Coronary artery (tissue), 2 donors: ENCODE results near the gene MLLT6.

ENCODE experiments used
- DNase-seq: peaks from one replicate; pipeline ENCODE4 v3.0.0-alpha.2; 2017; ENCODE audit warnings: low spot score
- H3K27ac ChIP-seq, 2 donors: fragments of 200-600 bp; sonication (generic); one replicate each; pipeline ENCODE4 v1.5.1; 2016 to 2019
- H3K4me3 ChIP-seq: fragments of 200-600 bp; sonication (generic); 2 replicates; pipeline ENCODE4 v1.5.1; 2016; ENCODE audit warnings: mild to moderate bottlenecking, moderate library complexity
- CTCF ChIP-seq: fragments of 200-600 bp; sonication (generic); IDR thresholded peaks from one replicate; pipeline ENCODE4 v1.5.1; 2019; ENCODE audit warnings: antibody characterized with exemption

Gene MLLT6

GRCh38 chr17:38704606-38705522 is at the start of gene MLLT6:
Gene MLLT6, plus strand, starts transcription at chr17:38705273. Its CDS starts 360 bp downstream, at chr17:38705633.
- TF ChIP-seq CTCF, result no peak
- Histone ChIP-seq H3K27ac (peak within 1 kb of the TSS; percentile 90 to 97), H3K4me3 (peak within 1 kb of the TSS; percentile 92)
- DNase-seq, result peak; percentile 87

- Histone ChIP-seq H3K4me3 (no peak overlapping the region), H3K27ac (no peak overlapping the region)
- no peak for DNase-seq
- TF ChIP-seq CTCF, result no peak
These were observed 47.9 kb upstream of the MLLT6 start for GRCh38 chr17:38656959-38657823.

GRCh38 chr17:38657824-38658740 is 47.0 kb upstream of the MLLT6 start:
- no peak overlapping the region for H3K4me3 ChIP-seq
- TF ChIP-seq CTCF, result no peak
- no peak for DNase-seq
- H3K27ac ChIP-seq, result no peak overlapping the region

GRCh38 chr17:38658741-38659345 is 46.2 kb upstream of the MLLT6 start:
- Histone ChIP-seq H3K27ac (no peak overlapping the region), H3K4me3 (no peak overlapping the region)
- no peak for TF ChIP-seq CTCF
- no peak for DNase-seq

- H3K27ac ChIP-seq, result no peak overlapping the region
- no peak overlapping the region for H3K4me3 ChIP-seq
- DNase-seq, result no peak
- TF ChIP-seq CTCF, result no peak
These were observed 45.7 kb upstream of the MLLT6 start for GRCh38 chr17:38659415-38659814.
